Measurements from ENCODE around the gene NCOA3. TPM values are rescaled to one million over a fixed set of nuclear protein-coding genes. Genes with fewer than 3 reads are reported as not detected.

NCOA3 gene
- total RNA-seq, 1 donor from 2014 or later, result 26.8 TPM

DNA sequence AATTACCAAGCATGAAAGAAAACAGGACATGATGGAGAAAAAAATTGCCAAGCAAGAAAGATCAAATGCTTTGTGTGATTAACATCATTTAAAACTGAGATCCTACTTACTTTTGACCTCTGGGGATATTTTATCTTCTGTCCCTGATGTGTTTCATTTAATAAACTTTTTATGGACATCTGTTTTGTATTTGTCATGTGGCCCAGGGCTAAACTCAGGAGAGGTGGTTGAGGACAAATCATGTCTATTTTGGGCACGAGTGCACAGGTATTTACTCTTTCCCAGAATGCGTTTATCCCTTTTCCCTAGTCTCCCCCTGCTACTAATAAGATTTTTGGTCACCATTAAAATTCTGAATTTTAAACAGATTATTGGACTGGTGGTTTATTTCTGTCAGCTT, 128.2 kb downstream of the NCOA3 start:
- DNase-seq (ENCODE audit: low read depth in 2 of 2), result no peak

DNA sequence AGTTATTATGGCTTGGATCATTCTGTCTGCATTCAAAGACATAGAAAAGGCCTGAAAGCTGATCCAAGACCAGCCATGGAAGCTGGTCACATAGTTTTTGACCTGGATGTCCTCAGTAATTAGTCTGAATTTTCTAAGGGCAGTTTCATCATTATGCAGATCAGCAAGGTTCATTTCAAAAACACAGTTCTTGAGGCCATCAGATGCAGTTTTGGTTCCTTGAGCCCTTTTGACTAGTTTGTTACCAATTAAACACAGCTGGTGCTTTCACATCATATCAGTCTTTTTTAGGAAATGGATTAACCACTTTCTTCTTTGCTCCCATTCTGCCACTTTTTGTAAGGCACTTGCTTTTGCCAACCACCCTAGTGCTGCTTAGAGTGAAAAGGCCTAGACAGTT, 129.4 kb downstream of the NCOA3 start:
- DNase-seq (ENCODE audit: low read depth in 2 of 2), result no peak

DNA sequence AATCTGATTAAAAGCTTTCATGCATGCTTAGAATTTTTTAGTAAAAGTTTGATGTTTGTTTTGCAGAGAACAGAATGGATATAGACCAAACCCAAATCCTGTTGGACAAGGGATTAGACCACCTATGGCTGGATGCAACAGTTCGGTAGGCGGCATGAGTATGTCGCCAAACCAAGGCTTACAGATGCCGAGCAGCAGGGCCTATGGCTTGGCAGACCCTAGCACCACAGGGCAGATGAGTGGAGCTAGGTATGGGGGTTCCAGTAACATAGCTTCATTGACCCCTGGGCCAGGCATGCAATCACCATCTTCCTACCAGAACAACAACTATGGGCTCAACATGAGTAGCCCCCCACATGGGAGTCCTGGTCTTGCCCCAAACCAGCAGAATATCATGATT, 133.6 kb downstream of the NCOA3 start:
- no peak for DNase-seq (ENCODE audit: low read depth in 2 of 2)

DNA sequence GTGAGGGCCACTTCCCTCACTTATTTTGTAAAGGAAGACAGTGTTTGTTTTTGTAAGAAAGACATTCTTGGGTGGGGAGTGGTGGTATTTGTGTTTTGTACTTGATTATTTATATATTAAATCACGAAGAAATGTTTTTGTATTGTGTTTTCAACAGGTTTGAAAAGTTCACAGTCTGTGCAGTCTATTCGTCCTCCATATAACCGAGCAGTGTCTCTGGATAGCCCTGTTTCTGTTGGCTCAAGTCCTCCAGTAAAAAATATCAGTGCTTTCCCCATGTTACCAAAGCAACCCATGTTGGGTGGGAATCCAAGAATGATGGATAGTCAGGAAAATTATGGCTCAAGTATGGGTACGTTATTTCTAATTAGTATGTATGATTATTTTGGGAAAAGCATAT, 137.2 kb downstream of the NCOA3 start:
- DNase-seq (ENCODE audit: low read depth in 2 of 2), result peak in 1 of 2 donors; percentile 67

DNA sequence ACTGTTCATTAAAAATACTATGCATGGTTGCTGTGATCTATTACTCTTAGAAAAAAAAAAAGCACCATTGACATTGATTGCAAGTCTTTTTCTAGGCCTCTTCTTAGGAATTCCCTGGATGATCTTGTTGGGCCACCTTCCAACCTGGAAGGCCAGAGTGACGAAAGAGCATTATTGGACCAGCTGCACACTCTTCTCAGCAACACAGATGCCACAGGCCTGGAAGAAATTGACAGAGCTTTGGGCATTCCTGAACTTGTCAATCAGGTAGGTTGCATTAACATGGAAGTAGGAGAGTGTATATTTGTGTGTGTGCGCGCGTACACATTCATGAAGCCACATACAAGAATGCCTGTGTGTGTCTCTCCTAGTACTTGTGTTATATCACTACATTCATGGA, 140.4 kb downstream of the NCOA3 start:
- DNase-seq (ENCODE audit: low read depth in 2 of 2), result no peak

DNA sequence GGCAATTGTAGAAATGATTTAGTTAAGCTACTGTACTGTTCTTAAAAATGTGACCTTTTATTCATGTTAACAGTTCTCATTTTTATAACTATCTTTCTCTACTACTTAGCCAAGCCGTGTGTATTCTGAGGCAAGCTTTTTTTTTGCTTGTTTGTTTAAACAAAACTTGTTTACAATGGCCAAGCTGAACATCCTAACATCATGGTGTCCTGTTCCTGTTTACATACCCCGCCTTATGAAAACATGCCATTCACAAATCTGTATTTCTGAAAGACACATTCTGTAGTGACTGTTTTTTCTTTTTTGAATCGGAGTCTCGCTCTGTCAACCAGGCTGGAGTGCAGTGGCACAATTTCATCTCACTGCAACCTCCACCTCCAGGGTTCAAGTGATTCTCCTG, 140.9 kb downstream of the NCOA3 start:
- no peak for DNase-seq (ENCODE audit: low read depth in 2 of 2)

DNA sequence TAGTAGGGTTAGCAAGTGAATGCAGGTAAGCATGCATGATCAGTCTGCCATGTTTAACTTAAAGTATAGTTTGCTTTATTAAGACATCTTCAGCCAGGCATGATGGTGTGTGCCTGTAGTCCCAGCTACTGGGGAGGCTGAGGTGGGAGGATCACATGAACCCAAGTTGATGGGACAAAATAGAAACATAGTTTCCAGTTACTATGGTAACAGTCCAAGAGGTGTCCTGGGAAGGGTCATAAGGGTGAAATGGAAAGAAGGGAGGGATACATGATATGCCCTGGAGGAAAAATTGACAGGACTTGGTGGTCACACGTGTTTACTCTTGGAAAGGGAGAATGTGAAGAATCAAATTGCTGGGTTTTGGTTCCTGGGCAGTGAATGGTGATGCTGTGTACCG, 143.9 kb downstream of the NCOA3 start:
- DNase-seq (ENCODE audit: low read depth in 2 of 2), result peak in 1 of 2 donors; percentile 39

DNA sequence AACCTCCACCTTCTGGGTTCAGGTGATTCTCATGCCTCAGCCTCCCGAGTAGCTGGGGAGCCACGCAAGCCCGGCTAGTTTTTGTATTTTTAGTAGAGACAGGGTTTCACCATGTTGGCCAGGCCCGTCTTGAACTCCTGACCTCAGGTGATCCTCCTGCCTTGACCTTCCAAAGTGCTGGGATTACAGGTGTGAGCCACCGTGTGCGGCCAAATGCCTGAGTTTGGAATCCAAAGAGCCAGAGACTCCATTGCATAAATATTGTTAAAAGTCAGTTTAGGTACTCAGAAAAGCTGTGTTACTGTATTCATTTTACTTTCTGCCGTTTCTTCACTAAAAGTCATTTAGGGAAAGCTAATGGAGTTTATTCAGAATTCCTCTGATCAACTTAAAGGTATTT, 146.3 kb downstream of the NCOA3 start:
- DNase-seq (ENCODE audit: low read depth in 2 of 2), result no peak

DNA sequence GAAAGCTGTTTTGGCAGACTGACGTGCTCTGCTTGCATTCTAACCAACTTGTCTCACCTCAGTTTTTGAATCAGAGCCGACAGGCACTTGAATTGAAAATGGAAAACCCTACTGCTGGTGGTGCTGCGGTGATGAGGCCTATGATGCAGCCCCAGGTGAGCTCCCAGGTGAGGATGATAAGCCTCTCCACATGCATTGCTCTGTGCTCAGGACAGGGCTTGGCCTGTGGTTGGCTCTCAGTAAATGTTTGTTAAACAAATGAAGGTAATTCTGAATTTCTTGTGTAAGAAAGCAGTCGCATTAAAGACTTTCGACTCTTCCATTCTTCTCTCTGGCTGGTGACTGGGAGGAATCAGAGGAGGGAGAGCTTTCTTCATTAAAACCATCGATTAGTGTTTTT, 147.3 kb downstream of the NCOA3 start:
- DNase-seq (ENCODE audit: low read depth in 2 of 2), result no peak

DNA sequence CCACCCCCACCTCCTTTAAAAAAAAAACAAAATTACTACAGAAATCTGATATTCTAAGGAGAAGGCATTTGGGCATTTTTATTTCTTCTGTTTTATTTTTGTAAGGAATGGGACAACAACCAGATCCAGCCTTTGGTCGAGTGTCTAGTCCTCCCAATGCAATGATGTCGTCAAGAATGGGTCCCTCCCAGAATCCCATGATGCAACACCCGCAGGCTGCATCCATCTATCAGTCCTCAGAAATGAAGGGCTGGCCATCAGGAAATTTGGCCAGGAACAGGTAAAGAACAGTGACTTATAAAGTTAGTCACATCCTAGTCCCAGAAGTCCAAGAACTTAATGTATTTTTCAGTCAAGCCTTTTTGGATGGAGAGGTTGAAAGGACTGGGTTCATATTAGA, 150.6 kb downstream of the NCOA3 start:
- no peak for DNase-seq (ENCODE audit: low read depth in 2 of 2)

DNA sequence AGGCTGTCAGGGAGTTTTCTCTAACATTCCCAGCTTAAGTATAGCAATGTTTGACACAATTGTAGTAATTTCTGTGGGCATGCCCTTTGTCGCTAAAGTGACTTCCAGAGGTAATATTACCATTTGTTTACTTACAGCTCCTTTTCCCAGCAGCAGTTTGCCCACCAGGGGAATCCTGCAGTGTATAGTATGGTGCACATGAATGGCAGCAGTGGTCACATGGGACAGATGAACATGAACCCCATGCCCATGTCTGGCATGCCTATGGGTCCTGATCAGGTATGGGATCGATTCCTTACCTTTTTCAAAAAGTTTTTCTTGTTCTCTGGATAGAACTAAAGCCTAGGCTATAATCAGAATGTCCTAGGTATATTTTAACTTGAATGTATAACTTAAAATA, 151.1 kb downstream of the NCOA3 start:
- DNase-seq (ENCODE audit: low read depth in 2 of 2), result no peak

DNA sequence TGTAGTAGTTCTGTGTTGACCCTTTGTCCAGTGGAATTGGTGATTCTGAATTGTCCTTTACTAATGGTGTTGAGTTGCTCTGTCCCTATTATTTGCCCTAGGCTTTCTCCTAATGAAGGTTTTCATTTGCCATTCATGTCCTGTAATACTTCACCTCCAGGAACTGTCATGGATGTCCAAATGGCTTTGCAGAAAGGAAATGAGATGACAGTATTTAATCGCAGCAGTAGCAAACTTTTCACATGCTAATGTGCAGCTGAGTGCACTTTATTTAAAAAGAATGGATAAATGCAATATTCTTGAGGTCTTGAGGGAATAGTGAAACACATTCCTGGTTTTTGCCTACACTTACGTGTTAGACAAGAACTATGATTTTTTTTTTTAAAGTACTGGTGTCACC, 152.2 kb downstream of the NCOA3 start:
- no peak for DNase-seq (ENCODE audit: low read depth in 2 of 2)

DNA sequence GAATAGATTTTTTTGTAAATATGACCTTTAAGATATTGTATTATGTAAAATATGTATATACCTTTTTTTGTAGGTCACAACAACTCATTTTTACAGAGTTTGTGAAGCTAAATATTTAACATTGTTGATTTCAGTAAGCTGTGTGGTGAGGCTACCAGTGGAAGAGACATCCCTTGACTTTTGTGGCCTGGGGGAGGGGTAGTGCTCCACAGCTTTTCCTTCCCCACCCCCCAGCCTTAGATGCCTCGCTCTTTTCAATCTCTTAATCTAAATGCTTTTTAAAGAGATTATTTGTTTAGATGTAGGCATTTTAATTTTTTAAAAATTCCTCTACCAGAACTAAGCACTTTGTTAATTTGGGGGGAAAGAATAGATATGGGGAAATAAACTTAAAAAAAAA, 152.7 kb downstream of the NCOA3 start:
- no peak for DNase-seq (ENCODE audit: low read depth in 2 of 2)

DNA sequence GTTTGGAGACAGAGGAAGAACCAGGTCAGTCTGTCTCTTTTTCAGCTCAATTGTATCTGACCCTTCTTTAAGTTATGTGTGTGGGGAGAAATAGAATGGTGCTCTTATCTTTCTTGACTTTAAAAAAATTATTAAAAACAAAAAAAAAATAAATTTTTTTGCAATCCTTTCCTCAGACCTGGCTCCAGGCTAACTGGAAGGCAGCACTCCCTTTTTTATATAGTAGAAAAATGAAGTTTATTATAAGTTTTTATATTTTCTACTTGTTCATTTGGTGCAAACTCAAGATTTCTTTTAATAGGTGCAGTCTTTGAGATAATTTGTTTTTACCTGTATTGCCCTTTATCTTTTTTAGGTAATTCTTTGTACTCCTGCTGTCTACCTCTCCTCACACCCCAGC, 153.9 kb downstream of the NCOA3 start:
- no peak for DNase-seq (ENCODE audit: low read depth in 2 of 2)

DNA sequence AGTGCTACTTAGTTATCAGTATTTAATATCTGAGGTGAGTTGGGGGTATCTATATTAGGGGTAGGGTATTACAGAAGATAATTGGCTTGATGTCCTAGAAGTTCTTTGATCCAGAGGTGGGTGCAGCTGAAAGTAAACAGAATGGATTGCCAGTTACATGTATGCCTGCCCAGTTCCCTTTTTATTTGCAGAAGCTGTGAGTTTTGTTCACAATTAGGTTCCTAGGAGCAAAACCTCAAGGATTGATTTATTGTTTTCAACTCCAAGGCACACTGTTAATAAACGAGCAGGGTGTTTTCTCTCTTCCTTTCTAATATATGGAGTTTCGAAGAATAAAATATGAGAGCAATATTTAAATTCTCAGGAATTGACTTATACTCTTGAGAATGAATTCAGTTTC, 154.6 kb downstream of the NCOA3 start:
- no peak for DNase-seq (ENCODE audit: low read depth in 2 of 2)

DNA sequence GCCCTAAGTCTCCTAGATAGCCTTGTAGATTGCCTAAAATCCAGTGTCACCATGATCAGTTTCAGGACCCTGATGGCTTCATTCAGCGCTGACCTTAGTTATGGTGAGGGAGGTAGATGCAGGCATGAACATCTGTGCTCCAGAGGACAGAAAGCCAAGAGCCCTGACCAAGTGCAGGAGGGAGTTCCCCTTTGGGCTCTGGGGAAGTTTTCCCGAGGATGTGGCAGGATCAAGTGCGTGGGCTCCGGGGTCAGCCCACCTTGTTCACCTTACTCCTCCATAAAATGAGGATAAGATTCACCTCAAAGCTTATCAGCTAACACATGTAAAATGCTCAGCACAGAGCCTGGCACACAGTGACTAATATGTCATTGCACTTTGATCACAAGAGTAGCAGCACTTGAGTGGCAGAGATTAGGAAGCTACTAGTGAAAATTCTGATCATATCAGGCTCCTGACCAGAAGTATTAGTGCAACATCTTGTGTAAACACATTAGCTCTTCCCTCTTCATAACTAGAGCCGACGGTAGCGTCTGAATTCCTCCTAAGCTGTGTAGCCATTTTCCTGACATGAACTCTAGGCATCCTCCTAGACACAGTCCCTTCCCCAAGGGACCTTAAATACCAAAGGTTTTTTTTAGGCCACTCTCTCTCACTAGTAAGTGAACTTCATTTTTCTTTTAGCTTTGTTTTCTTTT, 158.4 kb downstream of the NCOA3 start:
- DNase-seq (ENCODE audit: low read depth in 2 of 2), result no peak

DNA sequence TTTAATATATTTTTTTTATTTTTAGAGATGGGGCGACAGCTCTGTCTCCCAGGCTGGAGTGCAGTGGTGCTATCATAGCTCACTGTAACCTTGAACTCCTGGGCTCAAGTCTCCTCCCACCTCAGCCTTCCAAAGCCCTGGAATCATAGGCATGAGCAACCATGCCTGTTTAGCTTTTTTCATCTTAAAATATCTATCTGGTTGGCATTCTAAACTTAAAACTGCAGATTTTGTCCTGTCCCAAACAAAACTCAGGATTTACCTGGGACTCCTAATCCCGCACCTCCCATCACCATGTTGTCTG, 158.9 kb downstream of the NCOA3 start:
- DNase-seq (ENCODE audit: low read depth in 2 of 2), result no peak

DNA sequence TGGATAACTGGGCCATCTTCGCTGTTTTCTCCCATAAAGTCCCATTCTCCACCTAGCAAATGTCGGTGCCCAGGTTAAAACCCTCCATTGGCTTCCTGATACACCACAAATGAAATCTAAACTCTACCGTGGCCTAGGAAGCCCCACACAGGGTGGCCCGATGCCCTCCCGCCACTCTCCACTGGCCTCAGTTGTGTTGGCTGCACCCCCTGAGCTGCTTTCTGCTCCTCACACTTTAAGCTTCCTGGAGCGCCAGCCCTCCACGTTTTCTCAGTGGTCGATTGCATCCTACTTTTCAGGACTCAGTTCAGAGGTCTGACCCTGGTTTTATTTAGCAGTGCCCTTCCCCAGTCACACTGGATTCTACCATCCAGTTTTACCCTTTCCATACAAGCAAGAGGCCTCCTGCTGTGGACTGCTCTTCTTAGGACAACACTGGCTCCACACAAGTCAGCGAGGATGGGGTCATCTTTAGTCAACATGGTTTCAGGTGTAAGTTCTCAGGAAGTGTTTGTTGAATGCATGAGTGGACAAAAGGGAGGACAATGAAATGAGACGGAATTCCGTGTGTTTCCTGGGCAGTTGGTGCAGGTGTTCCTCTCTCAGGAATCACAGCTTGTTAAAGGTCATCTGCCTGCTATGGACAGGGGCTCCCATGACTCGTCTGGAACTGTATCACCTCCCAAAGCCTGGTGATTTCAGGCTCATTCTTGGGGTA, 159.5 kb downstream of the NCOA3 start:
- DNase-seq (ENCODE audit: low read depth in 2 of 2), result peak in 1 of 2 donors; percentile 82

DNA sequence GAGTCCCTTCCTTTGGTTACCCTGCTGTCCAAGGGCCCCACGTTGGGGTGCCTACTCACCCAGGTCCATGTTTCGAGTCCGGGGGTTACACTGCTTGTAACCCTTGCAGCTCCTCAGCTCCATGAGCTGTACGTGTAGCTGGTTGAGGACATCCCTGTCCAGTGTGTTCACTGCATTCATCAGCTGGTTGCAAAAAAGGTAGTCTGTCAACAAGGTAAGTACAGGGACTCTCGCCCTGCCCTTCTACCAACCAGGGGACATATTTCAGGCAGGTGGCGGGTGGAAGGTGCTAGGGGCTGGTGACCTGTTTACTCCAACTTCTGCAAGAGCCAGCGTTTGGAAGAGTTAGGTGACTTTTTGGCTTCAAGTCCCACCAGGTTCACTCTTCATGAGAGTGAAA, 160.0 kb downstream of the NCOA3 start:
- no peak for DNase-seq (ENCODE audit: low read depth in 2 of 2)

DNA sequence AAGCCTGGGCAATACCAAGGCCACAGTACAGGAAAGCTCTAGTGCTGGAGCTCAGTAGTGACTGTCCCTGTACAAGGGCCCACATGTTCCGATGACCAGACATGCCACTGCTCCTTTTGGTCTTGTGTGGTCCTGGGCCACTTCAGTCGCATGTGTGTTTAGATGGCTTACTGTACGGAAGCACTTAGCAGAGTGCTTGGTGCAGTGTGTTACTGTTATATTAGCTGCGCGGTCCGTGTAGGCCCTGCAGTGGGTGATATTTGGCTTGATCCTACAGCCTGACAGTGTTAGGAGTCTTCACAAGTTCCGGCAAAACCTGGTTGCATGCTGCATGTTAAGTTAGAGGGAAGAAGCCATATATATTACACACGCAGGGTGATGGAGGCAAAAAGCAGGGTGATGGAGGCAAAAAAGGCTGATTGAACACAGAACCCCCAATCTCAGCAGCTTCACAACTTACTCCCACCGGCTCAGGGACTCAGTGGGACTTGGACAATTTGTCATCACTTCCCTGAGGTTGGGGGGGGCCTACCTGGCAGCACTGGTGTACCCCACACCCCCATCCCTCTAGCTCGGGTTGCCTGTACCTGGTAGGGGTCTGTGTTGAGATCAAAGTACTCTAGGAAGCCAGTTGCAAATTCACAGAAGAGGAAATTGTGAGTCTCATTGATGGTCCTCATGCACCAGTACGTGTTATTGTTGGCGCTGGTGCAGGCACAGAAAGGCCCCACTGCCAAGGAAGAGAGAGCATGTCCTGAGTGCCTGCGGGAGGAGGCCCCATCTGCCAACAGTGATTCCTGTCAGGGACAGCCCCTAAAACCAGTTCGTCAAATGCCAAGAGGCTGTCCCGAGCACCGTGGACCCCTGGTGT, 161.0 kb downstream of the NCOA3 start:
- DNase-seq (ENCODE audit: low read depth in 2 of 2), result peak in 1 of 2 donors; percentile 50

DNA sequence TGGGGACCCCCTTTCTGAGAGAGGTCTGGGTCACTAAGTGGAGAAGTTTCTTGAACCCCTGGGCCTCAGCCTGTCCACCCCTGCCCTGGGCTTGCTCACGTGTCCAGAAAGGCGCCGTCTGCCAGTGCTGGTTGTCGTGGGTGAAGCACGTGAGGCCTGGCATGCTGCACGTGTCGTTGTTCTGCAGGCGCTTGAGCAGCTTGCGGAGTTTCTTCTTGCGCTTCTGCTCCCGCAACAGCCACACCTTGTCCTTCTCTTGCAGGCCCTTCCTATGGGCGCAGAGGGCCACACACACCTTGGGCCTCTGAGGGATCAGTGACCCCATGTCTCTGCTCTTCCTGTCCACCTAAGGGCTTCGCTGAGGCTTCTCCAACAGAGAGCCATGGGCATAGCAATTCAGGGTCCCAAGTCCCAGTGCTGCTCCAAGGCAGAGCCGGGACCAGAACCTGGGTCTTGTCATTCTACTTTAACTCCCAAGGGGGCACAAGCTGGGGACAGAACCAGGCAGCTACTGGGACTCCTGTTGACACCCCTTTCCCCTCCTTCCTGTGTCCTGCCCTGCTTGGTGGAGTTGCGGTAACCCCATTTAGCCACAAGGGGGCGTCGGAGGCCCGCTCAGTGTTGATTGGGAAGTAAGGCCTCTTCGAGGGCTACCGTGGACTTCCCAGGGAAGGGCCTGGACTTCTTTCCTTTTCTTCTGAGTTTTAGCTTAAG, 161.8 kb downstream of the NCOA3 start:
- peak; percentile 78 for DNase-seq (ENCODE audit: low read depth in 2 of 2)

DNA sequence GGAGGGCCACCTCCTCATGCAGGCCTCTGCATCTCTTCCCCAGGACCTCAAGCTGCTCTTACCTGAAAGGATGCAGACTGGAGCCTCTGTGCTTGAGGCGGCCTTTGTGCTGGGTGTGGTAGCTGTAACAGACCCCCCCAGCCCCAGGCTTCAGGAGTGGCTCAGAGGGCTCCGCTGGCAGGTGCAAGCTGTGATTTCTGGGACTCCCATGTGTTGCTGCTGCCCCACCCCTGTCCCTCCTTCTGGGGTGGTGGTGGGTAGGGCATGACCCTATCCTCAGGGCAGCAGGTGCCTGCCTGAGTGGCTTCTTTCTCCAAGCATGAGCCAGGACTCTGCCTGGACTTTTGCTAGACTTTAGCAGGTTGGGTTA, 162.4 kb downstream of the NCOA3 start:
- DNase-seq (ENCODE audit: low read depth in 2 of 2), result no peak
